Karpas-422 (cell line): Measurements from ENCODE around the gene VPS52. TPM values are rescaled to one million over a fixed set of nuclear protein-coding genes. Genes with fewer than 3 reads are reported as not detected.

Experiments
- DNase-seq: peaks from one replicate; pipeline ENCODE4 v3.0.0-alpha.2; 2015
- H2AFZ ChIP-seq: fragments of 200-600 bp; sonication (generic); 2 replicates; pipeline ENCODE4 v1.6.1; 2014; ENCODE audit warnings: antibody characterized with exemption, low read length, mixed read lengths
- H3K27ac ChIP-seq: fragments of 200-600 bp; sonication (generic); 2 replicates; pipeline ENCODE4 v1.5.1; 2014; ENCODE audit warnings: mild to moderate bottlenecking, low read length, moderate library complexity
- H3K27me3 ChIP-seq: fragments of 200-600 bp; sonication (generic); 2 replicates; pipeline ENCODE4 v1.6.1; 2014; ENCODE audit warnings: low read length, mixed read lengths
- H3K36me3 ChIP-seq: fragments of 200-600 bp; sonication (generic); 2 replicates; pipeline ENCODE4 v1.6.1; 2014; ENCODE audit warnings: low read length, mixed read lengths; ENCODE audit not compliant: insufficient read depth
- H3K4me1 ChIP-seq: fragments of 200-600 bp; sonication (generic); 2 replicates; pipeline ENCODE4 v1.6.1; 2014; ENCODE audit warnings: mild to moderate bottlenecking, low read length, mixed read lengths
- H3K4me2 ChIP-seq: fragments of 200-600 bp; sonication (generic); 2 replicates; pipeline ENCODE4 v1.6.1; 2014; ENCODE audit warnings: low read length, low read depth, mild to moderate bottlenecking; ENCODE audit not compliant: poor library complexity, severe bottlenecking
- H3K4me3 ChIP-seq: fragments of 200-600 bp; sonication (generic); 2 replicates; pipeline ENCODE4 v1.5.1; 2014; ENCODE audit warnings: mild to moderate bottlenecking, antibody characterized with exemption, low read length, mixed read lengths
- H3K79me2 ChIP-seq: fragments of 200-600 bp; sonication (generic); 2 replicates; pipeline ENCODE4 v1.6.1; 2014; ENCODE audit warnings: mild to moderate bottlenecking, low read length, mixed read lengths
- H3K9ac ChIP-seq: fragments of 200-600 bp; sonication (generic); 2 replicates; pipeline ENCODE4 v1.6.0; 2014; ENCODE audit warnings: low read length
- H3K9me2 ChIP-seq: fragments of 200-600 bp; sonication (generic), shearing (Covaris generic); replicated peaks from 2 replicates; pipeline ENCODE4 v1.6.0; 2014; ENCODE audit warnings: mild to moderate bottlenecking, low read length, moderate library complexity; ENCODE audit not compliant: insufficient read depth
- H3K9me3 ChIP-seq: fragments of 300-700, 200-600 bp; sonication (generic); 2 replicates; pipeline ENCODE4 v1.6.1; 2014; ENCODE audit warnings: low read length, mixed read lengths
- H4K20me1 ChIP-seq: fragments of 200-600 bp; sonication (generic); 2 replicates; pipeline ENCODE4 v1.6.1; 2014; ENCODE audit warnings: mild to moderate bottlenecking, antibody characterized with exemption, low read length, low read depth; ENCODE audit not compliant: insufficient read depth
- total RNA-seq: library from RNA; depleted of rRNA; stranded (reverse); fragments of >200 nt; shearing (Covaris generic); gene quantifications from 2 replicates; pipeline ENCODE4 v1.2.3, GENCODE V29; 2014; ENCODE audit warnings: low replicate concordance

VPS52 gene
- total RNA-seq, 1 experiment from 2014 or later: 76.5 TPM

- Histone ChIP-seq H3K9me2 (no peaks in the 10 kb centered on the region), H3K4me3 (peak overlapping the region; percentile 74), H4K20me1 (no peaks in the 10 kb centered on the region), H3K79me2 (peaks cover 19% of the 10 kb centered on the region), H3K9me3 (no peaks in the 10 kb centered on the region), H3K27ac (peak overlapping the region; percentile 92), H3K9ac (peak overlapping the region; percentile 84), H3K27me3 (no peaks in the 10 kb centered on the region), H3K36me3 (peaks cover 3% of the 10 kb centered on the region; the same call in 1 of the 2 replicates), H3K4me1 (peaks cover 20% of the 10 kb centered on the region), H3K4me2 (peak overlapping the region; percentile 79), H2AFZ (0 out of 2 replicates have a peak overlapping the region, but pooled peaks have one; percentile 23)
- peak; percentile 92 for DNase-seq
Observed at GRCh38 chr6:33297956-33298772, 26.5 kb upstream of the VPS52 start.

- H3K4me2 ChIP-seq: peak overlapping the region; percentile 79
- H3K9me3 ChIP-seq: no peaks in the 10 kb centered on the region
- H3K9me2 ChIP-seq: no peaks in the 10 kb centered on the region
- DNase-seq: peak; percentile 72
- H4K20me1 ChIP-seq: no peaks in the 10 kb centered on the region
- peak overlapping the region; percentile 24; the same call in 1 of the 2 replicates for H2AFZ ChIP-seq
- H3K27me3 ChIP-seq: no peaks in the 10 kb centered on the region
- H3K36me3 ChIP-seq: peaks cover 3% of the 10 kb centered on the region; the same call in 1 of the 2 replicates
- peak overlapping the region; percentile 84 for H3K9ac ChIP-seq
- peaks cover 20% of the 10 kb centered on the region for H3K4me1 ChIP-seq
- H3K79me2 ChIP-seq: peaks cover 19% of the 10 kb centered on the region
- H3K27ac ChIP-seq: peak overlapping the region; percentile 92
- H3K4me3 ChIP-seq: peak overlapping the region; percentile 74
Observed at GRCh38 chr6:33297406-33297955, 25.8 kb upstream of the VPS52 start.

GRCh38 chr6:33296797-33297405 is 25.2 kb upstream of the VPS52 start:
- Histone ChIP-seq H3K36me3 (peaks cover 3% of the 10 kb centered on the region; the same call in 1 of the 2 replicates), H3K4me3 (peak overlapping the region; percentile 74), H4K20me1 (no peaks in the 10 kb centered on the region)

GRCh38 chr6:33295621-33296369 is 24.1 kb upstream of the VPS52 start:
- Histone ChIP-seq H3K9ac (no peak overlapping the region), H3K4me1 (peaks cover 27% of the 10 kb centered on the region), H3K36me3 (peaks cover 9% of the 10 kb centered on the region; the same call in 1 of the 2 replicates), H3K79me2 (peaks cover 27% of the 10 kb centered on the region), H4K20me1 (no peaks in the 10 kb centered on the region), H3K4me2 (no peak overlapping the region), H3K9me2 (no peaks in the 10 kb centered on the region), H3K27me3 (no peaks in the 10 kb centered on the region), H3K27ac (no peak overlapping the region), H3K9me3 (no peaks in the 10 kb centered on the region), H2AFZ (no peak overlapping the region), H3K4me3 (no peak overlapping the region)
- DNase-seq: no peak

More at GRCh38 chr6:33296797-33297405, 25.2 kb upstream of the VPS52 start:
- no peaks in the 10 kb centered on the region for H3K9me2 ChIP-seq
- no peaks in the 10 kb centered on the region for H3K27me3 ChIP-seq
- H3K27ac ChIP-seq: peak overlapping the region; percentile 92
- no peaks in the 10 kb centered on the region for H3K9me3 ChIP-seq
- H3K9ac ChIP-seq: peak overlapping the region; percentile 84
- H2AFZ ChIP-seq: no peak overlapping the region; the same call in 1 of the 2 replicates
- H3K4me1 ChIP-seq: peaks cover 20% of the 10 kb centered on the region
- H3K79me2 ChIP-seq: peaks cover 19% of the 10 kb centered on the region
- H3K4me2 ChIP-seq: peak overlapping the region; percentile 79
- no peak for DNase-seq

GRCh38 chr6:33294086-33294823 is 22.6 kb upstream of the VPS52 start:
- Histone ChIP-seq H3K4me1 (peaks cover 26% of the 10 kb centered on the region), H3K79me2 (peaks cover 36% of the 10 kb centered on the region), H3K9me3 (no peaks in the 10 kb centered on the region), H3K27ac (no peak overlapping the region), H3K9me2 (no peaks in the 10 kb centered on the region), H3K9ac (no peak overlapping the region), H3K4me2 (no peak overlapping the region), H3K36me3 (peaks cover 10% of the 10 kb centered on the region; the same call in 1 of the 2 replicates), H3K27me3 (no peaks in the 10 kb centered on the region), H3K4me3 (no peak overlapping the region), H2AFZ (no peak overlapping the region), H4K20me1 (no peaks in the 10 kb centered on the region)
- DNase-seq: no peak

- H3K9ac ChIP-seq: no peak overlapping the region
Observed at GRCh38 chr6:33292996-33293682, 21.5 kb upstream of the VPS52 start.

DNA sequence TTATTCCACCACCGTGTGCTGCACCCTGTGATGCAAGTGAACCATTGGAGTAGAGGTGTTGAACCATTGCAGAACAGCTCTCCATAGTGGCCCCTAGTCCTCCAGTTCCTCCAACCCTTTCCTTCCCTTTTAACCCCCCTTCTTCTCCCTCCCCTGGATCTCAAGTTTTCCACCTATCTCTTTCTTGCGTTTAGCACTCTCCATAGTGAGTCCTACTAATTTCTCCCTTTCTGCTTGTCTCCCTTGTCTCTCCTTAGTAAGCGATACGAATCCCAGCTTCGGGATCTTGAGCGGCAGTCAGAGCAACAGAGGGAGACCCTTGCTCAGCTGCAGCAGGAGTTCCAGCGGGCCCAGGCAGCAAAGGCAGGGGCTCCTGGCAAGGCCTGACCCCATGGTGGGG is 18.8 kb upstream of the VPS52 start:
- Histone ChIP-seq H3K79me2 (peaks cover 46% of the 10 kb centered on the region), H3K27me3 (no peaks in the 10 kb centered on the region), H3K4me3 (peak overlapping the region; percentile 88), H3K4me2 (peak overlapping the region; percentile 68), H2AFZ (no peak overlapping the region), H3K27ac (no peak overlapping the region), H3K9me2 (no peaks in the 10 kb centered on the region), H3K9me3 (no peaks in the 10 kb centered on the region), H3K36me3 (peaks cover 25% of the 10 kb centered on the region; the same call in 1 of the 2 replicates), H4K20me1 (no peaks in the 10 kb centered on the region), H3K4me1 (peaks cover 23% of the 10 kb centered on the region), H3K9ac (peak overlapping the region; percentile 88)
- DNase-seq: no peak

More at GRCh38 chr6:33292996-33293682, 21.5 kb upstream of the VPS52 start:
- Histone ChIP-seq H3K4me2 (no peak overlapping the region), H3K27me3 (no peaks in the 10 kb centered on the region), H3K4me1 (peaks cover 27% of the 10 kb centered on the region), H3K27ac (no peak overlapping the region), H4K20me1 (no peaks in the 10 kb centered on the region), H3K4me3 (no peak overlapping the region), H3K79me2 (peaks cover 44% of the 10 kb centered on the region), H3K9me2 (no peaks in the 10 kb centered on the region), H3K9me3 (no peaks in the 10 kb centered on the region), H3K36me3 (peaks cover 10% of the 10 kb centered on the region; the same call in 1 of the 2 replicates), H2AFZ (no peak overlapping the region)
- no peak for DNase-seq
